ES-I3 (cell line): ENCODE results near the gene ST6GALNAC4.

Source experiments
- H3K36me3 ChIP-seq: 2 replicates; pipeline ENCODE4 v1.6.1; 2013; ENCODE audit warnings: mild to moderate bottlenecking, low read length, control low read depth, moderate library complexity; ENCODE audit not compliant: insufficient read depth
- H3K4me1 ChIP-seq: 2 replicates; pipeline ENCODE4 v1.6.1; 2013; ENCODE audit warnings: mild to moderate bottlenecking, control low read depth, low read length; ENCODE audit not compliant: insufficient read depth
- H3K9ac ChIP-seq: 2 replicates; pipeline ENCODE4 v1.6.1; 2013; ENCODE audit warnings: low read depth, mild to moderate bottlenecking, low read length, moderate library complexity
- H3K9me3 ChIP-seq: 2 replicates; pipeline ENCODE4 v1.6.1; 2013; ENCODE audit warnings: mild to moderate bottlenecking, low read length, moderate library complexity; ENCODE audit not compliant: control insufficient read depth, insufficient read depth

The ST6GALNAC4 gene

GRCh38 chr9:127863191-127863621 is 53.6 kb downstream of the ST6GALNAC4 start:
- H3K9ac ChIP-seq, result no peak overlapping the region

GRCh38 chr9:127862075-127863011 is 54.5 kb downstream of the ST6GALNAC4 start:
- no peaks in the 10 kb centered on the region; the same call in 1 of the 2 replicates for H3K36me3 ChIP-seq
- no peaks in the 10 kb centered on the region for H3K4me1 ChIP-seq
- no peaks in the 10 kb centered on the region for H3K9me3 ChIP-seq
- no peak overlapping the region for H3K9ac ChIP-seq

More at GRCh38 chr9:127863191-127863621, 53.6 kb downstream of the ST6GALNAC4 start:
- H3K36me3 ChIP-seq, result no peaks in the 10 kb centered on the region; the same call in 1 of the 2 replicates
- no peaks in the 10 kb centered on the region for H3K4me1 ChIP-seq
- H3K9me3 ChIP-seq, result no peaks in the 10 kb centered on the region

GRCh38 chr9:127860779-127861178 is 56.1 kb downstream of the ST6GALNAC4 start:
- H3K9me3 ChIP-seq, result no peaks in the 10 kb centered on the region
- H3K36me3 ChIP-seq, result no peaks in the 10 kb centered on the region; the same call in 1 of the 2 replicates
- no peaks in the 10 kb centered on the region for H3K4me1 ChIP-seq
- no peak overlapping the region for H3K9ac ChIP-seq

DNA sequence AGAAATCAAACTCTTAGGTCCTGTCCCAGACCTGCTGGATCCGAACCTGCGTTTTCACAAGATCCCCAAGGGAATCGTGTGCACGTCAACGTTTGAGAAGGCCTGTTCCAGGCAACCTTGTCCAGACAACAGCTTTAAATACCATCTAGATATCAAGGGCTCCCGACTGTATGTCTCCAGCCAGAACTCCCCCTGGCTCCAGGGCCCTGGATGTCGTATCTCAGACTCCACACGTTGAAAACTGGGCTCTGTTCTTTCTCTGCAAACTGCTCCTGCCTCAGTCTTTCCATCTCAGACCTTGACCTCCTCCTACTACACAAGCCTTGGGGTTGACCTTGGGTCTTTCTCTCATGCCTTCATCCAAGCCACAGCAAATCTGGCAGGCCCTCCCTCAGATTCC is 56.6 kb downstream of the ST6GALNAC4 start:
- Histone ChIP-seq H3K4me1 (no peaks in the 10 kb centered on the region), H3K9me3 (no peaks in the 10 kb centered on the region), H3K36me3 (no peaks in the 10 kb centered on the region; the same call in 1 of the 2 replicates), H3K9ac (no peak overlapping the region)

DNA sequence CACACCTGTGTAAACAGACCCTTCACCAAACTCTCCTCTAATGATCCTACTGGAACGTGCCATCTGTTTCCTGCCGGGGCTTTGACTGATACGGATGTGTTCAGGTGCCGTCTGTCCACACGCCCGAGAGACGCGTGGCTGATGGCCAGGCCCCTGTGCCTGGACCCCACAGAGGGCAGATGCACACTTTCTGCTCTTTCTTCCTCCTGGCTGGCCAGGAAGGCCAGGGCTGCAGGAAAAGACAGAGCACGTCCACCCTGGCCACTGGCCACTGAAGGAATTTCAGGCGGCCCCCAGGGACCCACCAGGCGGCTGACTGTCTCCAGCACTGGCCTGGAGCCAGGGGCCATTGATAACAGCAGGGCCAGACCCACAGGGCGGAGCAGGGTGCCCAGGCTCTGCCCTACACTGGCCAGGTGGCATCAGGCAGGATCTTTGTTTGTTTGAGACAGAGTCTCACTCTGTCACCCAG is 58.8 kb downstream of the ST6GALNAC4 start:
- H3K4me1 ChIP-seq, result peaks cover 9% of the 10 kb centered on the region
- H3K36me3 ChIP-seq, result no peaks in the 10 kb centered on the region
- no peaks in the 10 kb centered on the region for H3K9me3 ChIP-seq
- H3K9ac ChIP-seq, result no peak overlapping the region
